Breast epithelium (tissue), 4 donors: ENCODE measurements around the gene ZNF428. TPM values are rescaled to one million over a fixed set of nuclear protein-coding genes. Genes with fewer than 3 reads are reported as not detected.
"Not testable (repeated sequence)": the region's sequence is repeated elsewhere in the genome, so short reads cannot be mapped to it uniquely, and the experiment has no call there.

Experiments used
- DNase-seq, 2 donors: peaks; one replicate each; pipeline ENCODE4 v3.0.0-alpha.2; 2019; ENCODE audit warnings: low spot score in 2 of 2
- H3K27ac ChIP-seq, 2 donors: fragments of 200-600 bp; sonication (generic) in 1 of 2; one replicate each; pipeline ENCODE4 v1.5.1; 2016 to 2019; ENCODE audit warnings: mild to moderate bottlenecking in 1 of 2
- H3K27me3 ChIP-seq, 2 donors: fragments of 200-600 bp; sonication (generic) in 1 of 2; one replicate each; pipeline versions ENCODE4 v1.5.1 to v1.6.0; 2017 to 2019; ENCODE audit warnings: control low read depth in 1 of 2, mild to moderate bottlenecking in 1 of 2
- H3K36me3 ChIP-seq: fragments of 200-600 bp; one replicate; pipeline ENCODE4 v1.5.1; 2019
- H3K4me1 ChIP-seq, 2 donors: fragments of 200-600 bp; sonication (generic); one replicate each; pipeline ENCODE4 v1.5.1; 2016 to 2019; ENCODE audit warnings: control low read depth in 1 of 2
- H3K4me3 ChIP-seq, 3 donors: fragments of 200-600 bp; sonication (generic); 1 replicate in 2 of 3; 2 replicates in 1 of 3; pipeline ENCODE4 v1.5.1; 2016 to 2019; ENCODE audit warnings: mild to moderate bottlenecking in 3 of 3, moderate library complexity in 2 of 3
- H3K9me3 ChIP-seq, 2 donors: fragments of 200-600 bp; sonication (generic) in 1 of 2; one replicate each; pipeline ENCODE4 v1.5.1; 2016 to 2019; ENCODE audit warnings: control low read depth in 1 of 2
- CTCF ChIP-seq, 3 donors: fragments of 450-650 bp; IDR thresholded peaks; one replicate each; pipeline ENCODE4 v1.5.1; 2016 to 2017; ENCODE audit warnings: antibody characterized with exemption in 3 of 3, mild to moderate bottlenecking in 3 of 3, moderate library complexity in 3 of 3
- POLR2A ChIP-seq: fragments of 450-650 bp; IDR thresholded peaks from one replicate; pipeline ENCODE4 v1.6.1; 2016; ENCODE audit warnings: antibody characterized with exemption, mild to moderate bottlenecking, moderate library complexity
- POLR2AphosphoS5 ChIP-seq, 3 donors: sonication (generic); formaldehyde crosslinking; IDR thresholded peaks; one replicate each; pipeline ENCODE4 v1.6.1; 2017; ENCODE audit warnings: antibody characterized with exemption in 3 of 3
- intact Hi-C: fragments of 100-400 bp; cut with DNase I; formaldehyde crosslinking; loops from one replicate; pipeline ENCODE4 v1.15.1; 2023; ENCODE audit warnings: low total_unique reads
- total RNA-seq, 3 donors: library from RNA; depleted of rRNA; stranded (reverse); fragments of >200 nt; gene quantifications; one replicate each; pipeline ENCODE4 v1.1.0, GENCODE V29; 2016

Gene ZNF428
- total RNA-seq, 3 donors from 2014 or later: 24.7 to 31.1 (median 28.2) TPM

- intact Hi-C loops: no loop called here
- Histone ChIP-seq H3K4me1 (no peaks in the 10 kb centered on the region), H3K36me3 (no peaks in the 10 kb centered on the region), H3K27ac (no peak overlapping the region), H3K9me3 (no peaks in the 10 kb centered on the region), H3K27me3 (no peaks in the 10 kb centered on the region), H3K4me3 (no peak overlapping the region)
- no peak for DNase-seq
- no peak for TF ChIP-seq CTCF (IDR thresholded peaks at IDR 0.05)
- TF ChIP-seq POLR2AphosphoS5 (IDR thresholded peaks at IDR 0.05): no peak
- TF ChIP-seq POLR2A: no peak
These were observed 38.6 kb upstream of the ZNF428 start for GRCh38 chr19:43658001-43658400.

- Histone ChIP-seq H3K27me3 (no peaks in the 10 kb centered on the region), H3K27ac (no peak overlapping the region), H3K36me3 (no peaks in the 10 kb centered on the region), H3K4me1 (no peaks in the 10 kb centered on the region), H3K9me3 (no peaks in the 10 kb centered on the region), H3K4me3 (no peak overlapping the region)
- no peak for DNase-seq
- TF ChIP-seq CTCF (IDR thresholded peaks at IDR 0.05): no peak
- no peak for TF ChIP-seq POLR2A
- TF ChIP-seq POLR2AphosphoS5 (IDR thresholded peaks at IDR 0.05): no peak
- intact Hi-C loops: no loop called here
These were observed 37.0 kb upstream of the ZNF428 start for GRCh38 chr19:43656436-43656835.

- H3K36me3 ChIP-seq: no peaks in the 10 kb centered on the region
- TF ChIP-seq POLR2A (no peak), POLR2AphosphoS5 (IDR thresholded peaks at IDR 0.05) (no peak), CTCF (IDR thresholded peaks at IDR 0.05) (no peak)
These were observed 33.1 kb upstream of the ZNF428 start for GRCh38 chr19:43652546-43652874.

GRCh38 chr19:43651758-43652545 lies 32.5 kb upstream of the ZNF428 start:
- intact Hi-C loops: no loop called here
- Histone ChIP-seq H3K36me3 (no peaks in the 10 kb centered on the region), H3K27ac (no peak overlapping the region), H3K4me1 (no peaks in the 10 kb centered on the region), H3K27me3 (no peaks in the 10 kb centered on the region), H3K9me3 (no peaks in the 10 kb centered on the region), H3K4me3 (peak overlapping the region in 2 of 3 donors; percentile 21 to 23)
- TF ChIP-seq POLR2A (no peak), POLR2AphosphoS5 (IDR thresholded peaks at IDR 0.05) (no peak), CTCF (IDR thresholded peaks at IDR 0.05) (peak; percentile 53 to 82 (median 77))
- peak; percentile 60 to 71 for DNase-seq

More at GRCh38 chr19:43652546-43652874, 33.1 kb upstream of the ZNF428 start:
- Histone ChIP-seq H3K27me3 (no peaks in the 10 kb centered on the region), H3K4me3 (no peak overlapping the region), H3K9me3 (no peaks in the 10 kb centered on the region), H3K4me1 (no peaks in the 10 kb centered on the region), H3K27ac (no peak overlapping the region)
- DNase-seq: no peak
- intact Hi-C loops: no loop called here

- H3K9me3 ChIP-seq, H3K36me3 ChIP-seq, H3K4me3 ChIP-seq, H3K27me3 ChIP-seq, H3K4me1 ChIP-seq, intact Hi-C loops, H3K27ac ChIP-seq, DNase-seq: not testable (repeated sequence)
These were observed 30.8 kb upstream of the ZNF428 start for GRCh38 chr19:43650276-43650675.
